IMR-90 (cell line): Measurements from ENCODE around the gene ELMO1. TPM values are rescaled to one million over a fixed set of nuclear protein-coding genes. Genes with fewer than 3 reads are reported as not detected.

ENCODE experiments used
- ATAC-seq: fragments of 200-7000 bp; cut with Tn5 transposase; 2 replicates; pipeline ENCODE4 v1.9.1; 2020; ENCODE audit warnings: low read depth, mild to moderate bottlenecking, moderate library complexity
- BruUV-seq: library from RNA; stranded (reverse); fragments of 400-500 nt; replicated peaks from 2 replicates; lab custom pipeline; 2021; lab: Mats Ljungman, UMichigan
- CTCF ChIA-PET: fragments of 300-600 bp; formaldehyde crosslinking; extraction: SDS; loops from one replicate; lab custom pipeline; 2021; ENCODE audit warnings: antibody characterized with exemption; lab: Yijun Ruan, JAX
- POLR2A ChIA-PET: fragments of 300-600 bp; sonication (Branson Sonifier 250); formaldehyde crosslinking; loops from one replicate; lab custom pipeline; 2022; ENCODE audit warnings: antibody characterized with exemption; ENCODE audit not compliant: unreplicated experiment; lab: Charles Lee
- DNase-seq: peaks from one replicate; pipeline ENCODE4 v3.0.0; 2013
- H2AFZ ChIP-seq: replicated peaks from 2 replicates; pipeline ENCODE3; 2013; ENCODE audit warnings: low read length, mild to moderate bottlenecking; ENCODE audit not compliant: poor library complexity
- H2AK5ac ChIP-seq: 2 replicates; pipeline ENCODE4 v1.6.1; 2013; ENCODE audit warnings: low read depth, low read length, inconsistent platforms
- H2AK9ac ChIP-seq: replicated peaks from 2 replicates; pipeline ENCODE3; 2013; ENCODE audit warnings: mild to moderate bottlenecking, low read depth, low read length, moderate library complexity; ENCODE audit not compliant: poor library complexity
- H2BK120ac ChIP-seq: 2 replicates; pipeline ENCODE4 v1.6.1; 2013; ENCODE audit warnings: low read depth, low read length, inconsistent platforms
- H2BK15ac ChIP-seq: 3 replicates; pipeline ENCODE4 v1.6.1; 2013; ENCODE audit warnings: low read depth, low read length, inconsistent platforms
- H2BK20ac ChIP-seq: 2 replicates; pipeline ENCODE4 v1.6.1; 2013; ENCODE audit warnings: low read depth, mild to moderate bottlenecking, inconsistent platforms, low read length, moderate library complexity
- H2BK5ac ChIP-seq: 2 replicates; pipeline ENCODE4 v1.6.1; 2013; ENCODE audit warnings: mild to moderate bottlenecking, low read depth, low read length, inconsistent platforms; ENCODE audit not compliant: poor library complexity, severe bottlenecking
- H3K14ac ChIP-seq: replicated peaks from 2 replicates; pipeline ENCODE4 v1.6.1; 2013; ENCODE audit warnings: low read depth, low read length, inconsistent platforms
- H3K18ac ChIP-seq: 2 replicates; pipeline ENCODE4 v1.6.1; 2013; ENCODE audit warnings: low read depth, low read length, control low read depth
- H3K23ac ChIP-seq: 2 replicates; pipeline ENCODE4 v1.6.1; 2013; ENCODE audit warnings: low read depth, low read length, inconsistent platforms
- H3K27ac ChIP-seq: 2 replicates; pipeline ENCODE4 v1.5.1; 2013; ENCODE audit warnings: mild to moderate bottlenecking, control low read depth, low read length; ENCODE audit not compliant: insufficient read depth
- H3K27me3 ChIP-seq: 2 replicates; pipeline ENCODE4 v1.6.1; 2013; ENCODE audit warnings: low read length; ENCODE audit not compliant: control insufficient read depth, insufficient read depth
- H3K36me3 ChIP-seq: 2 replicates; pipeline ENCODE4 v1.6.1; 2013; ENCODE audit warnings: low read length, mixed read lengths; ENCODE audit not compliant: control insufficient read depth, insufficient read depth
- H3K4ac ChIP-seq: 2 replicates; pipeline ENCODE4 v1.6.1; 2013; ENCODE audit warnings: low read depth, low read length, inconsistent platforms
- H3K4me1 ChIP-seq: 2 replicates; pipeline ENCODE4 v1.6.1; 2013; ENCODE audit warnings: low read length, mixed read lengths; ENCODE audit not compliant: control insufficient read depth, insufficient read depth
- H3K4me2 ChIP-seq: 2 replicates; pipeline ENCODE4 v1.6.1; 2013; ENCODE audit warnings: low read depth, mild to moderate bottlenecking, control low read depth, low read length, moderate library complexity
- H3K4me3 ChIP-seq: 2 replicates; pipeline ENCODE4 v1.5.1; 2013; ENCODE audit warnings: low read depth, mild to moderate bottlenecking, control low read depth, low read length, moderate library complexity; ENCODE audit not compliant: insufficient read depth
- H3K56ac ChIP-seq: 2 replicates; pipeline ENCODE4 v1.6.1; 2013; ENCODE audit warnings: low read length, inconsistent platforms; ENCODE audit not compliant: insufficient read depth; ENCODE audit errors: extremely low read depth
- H3K79me1 ChIP-seq, 2 experiments: 2 replicates each; pipeline ENCODE4 v1.6.1; 2013; ENCODE audit warnings: low read length in 2 of 2, inconsistent platforms in 1 of 2, low read depth in 1 of 2
- H3K9ac ChIP-seq: 2 replicates; pipeline ENCODE4 v1.6.1; 2013; ENCODE audit warnings: low read depth, low read length, control low read depth
- H3K9me1 ChIP-seq: 2 replicates; pipeline ENCODE4 v1.6.1; 2013; ENCODE audit warnings: low read length, inconsistent platforms; ENCODE audit not compliant: insufficient read depth
- H3K9me3 ChIP-seq: 2 replicates; pipeline ENCODE4 v1.6.1; 2013; ENCODE audit warnings: low read length; ENCODE audit not compliant: control insufficient read depth, insufficient read depth
- H4K20me1 ChIP-seq: 2 replicates; pipeline ENCODE4 v1.6.1; 2013; ENCODE audit warnings: low read length, inconsistent platforms; ENCODE audit not compliant: insufficient read depth
- H4K5ac ChIP-seq: 2 replicates; pipeline ENCODE4 v1.6.1; 2013; ENCODE audit warnings: mild to moderate bottlenecking, low read depth, low read length, control low read depth
- H4K8ac ChIP-seq, 2 experiments: 2 replicates each; pipeline ENCODE4 v1.6.1; 2013; ENCODE audit warnings: low read depth in 2 of 2, low read length in 2 of 2, control low read depth in 1 of 2, inconsistent platforms in 1 of 2
- H4K91ac ChIP-seq: 2 replicates; pipeline ENCODE4 v1.6.1; 2013; ENCODE audit warnings: low read depth, low read length, inconsistent platforms; ENCODE audit not compliant: insufficient read depth
- BHLHE40 ChIP-seq: fragments of 150-350 bp; IDR thresholded peaks from 2 replicates; pipeline ENCODE4 v1.6.1; 2016; ENCODE audit warnings: mild to moderate bottlenecking, low read depth, low read length
- CEBPB ChIP-seq: IDR thresholded peaks from 2 replicates; pipeline ENCODE4 v1.6.1; 2012; ENCODE audit warnings: low read depth, low read length, improper control_type of control experiment
- CHD1 ChIP-seq: IDR thresholded peaks from 2 replicates; pipeline ENCODE4 v1.6.1; 2012; ENCODE audit warnings: low read depth, low read length, improper control_type of control experiment
- MAFK ChIP-seq: IDR thresholded peaks from 2 replicates; pipeline ENCODE4 v1.6.1; 2012; ENCODE audit warnings: low read depth, low read length, improper control_type of control experiment
- NFE2L2 ChIP-seq: fragments of 150-350 bp; IDR thresholded peaks from 2 replicates; pipeline ENCODE4 v1.6.1; 2016; ENCODE audit warnings: low read depth, mild to moderate bottlenecking, low read length
- WGBS, 2 experiments: methylation state at CpG; one replicate each; pipeline versions ENCODE4 v1.1.5 to v1.1.7; 2013; ENCODE audit warnings: missing lambda C conversion rate in 2 of 2; ENCODE audit not compliant: insufficient read length in 1 of 2; ENCODE audit errors: extremely low coverage in 2 of 2; 5-methylcytosine and 5-hydroxymethylcytosine counted together
- dilution Hi-C: fragments of 300-500 bp; cut with HindIII; formaldehyde crosslinking; loops from one replicate; pipeline ENCODE4 v1.14.3; 2018; ENCODE audit warnings: low sequenced_read_pairs; ENCODE audit not compliant: unreplicated experiment
- in situ Hi-C: fragments of 300-500 bp; cut with MboI; formaldehyde crosslinking; loops from 3 replicates; pipeline ENCODE4 v1.14.3; 2019; ENCODE audit warnings: low sequenced_read_pairs, inconsistent platforms, mixed read lengths
- intact Hi-C: fragments of 100-400 bp; cut with micrococcal nuclease; formaldehyde crosslinking; loops from 2 replicates; pipeline ENCODE4 v1.10.0; 2022
- polyA plus RNA-seq, 3 experiments: library from polyadenylated mRNA; depleted of rRNA; stranded (reverse); fragments of >200 nt; gene quantifications; 2 replicates each; pipeline ENCODE4 v1.2.3, GENCODE V29; 2012; ENCODE audit warnings: low replicate concordance in 1 of 3
- total RNA-seq: library from RNA; depleted of rRNA; stranded (reverse); fragments of >200 nt; gene quantifications from 2 replicates; pipeline ENCODE4 v1.2.3, GENCODE V29; 2012

ELMO1 gene
- total and polyA plus RNA-seq, 2 of the 4 experiments (the other 2 are of a cell fraction), result 0.03 TPM; not detected in 1

DNA sequence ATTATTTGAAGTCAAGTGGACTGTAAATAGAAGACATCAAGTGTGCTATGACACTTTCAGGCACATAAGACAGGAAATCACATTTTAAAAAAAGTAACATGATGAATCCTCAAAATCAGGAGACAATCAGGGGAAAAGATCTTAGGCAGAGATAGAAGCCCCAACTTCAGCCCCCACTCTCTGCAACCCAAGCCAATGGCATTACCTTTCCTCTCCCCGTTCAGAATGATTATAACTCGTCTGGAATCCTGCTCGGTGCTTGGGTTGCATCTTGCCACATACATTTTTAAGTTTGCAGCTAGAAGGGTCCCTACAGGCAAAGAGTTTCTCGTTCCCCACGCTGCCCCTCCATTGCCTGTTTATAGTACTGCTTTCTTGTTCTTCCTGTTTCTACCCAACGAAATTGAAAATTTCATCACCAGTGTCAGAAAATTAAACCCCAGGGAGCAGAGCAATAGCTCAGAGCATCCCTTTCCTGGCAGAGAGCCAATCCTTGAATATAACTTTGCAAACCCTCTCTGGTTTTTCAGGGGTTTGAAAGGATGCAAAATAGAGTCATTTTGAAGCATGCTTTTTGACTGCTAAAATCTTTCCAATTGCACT, 463.9 kb downstream of the ELMO1 start:
- Histone ChIP-seq H3K27ac (no peak overlapping the region), H3K4me1 (no peaks in the 10 kb centered on the region), H4K5ac (no peak overlapping the region), H3K9ac (no peak overlapping the region), H3K79me1 (no peaks in the 10 kb centered on the region), H3K4ac (no peak overlapping the region), H2BK15ac (no peak overlapping the region), H3K4me2 (no peak overlapping the region), H2AK5ac (no peak overlapping the region), H2BK5ac (no peak overlapping the region), H2AFZ (no peak overlapping the region), H4K20me1 (no peaks in the 10 kb centered on the region), H3K56ac (no peak overlapping the region), H3K4me3 (no peak overlapping the region), H2AK9ac (no peak overlapping the region), H3K9me1 (no peaks in the 10 kb centered on the region), H3K36me3 (no peaks in the 10 kb centered on the region), H3K27me3 (peaks cover 15% of the 10 kb centered on the region), H3K18ac (no peak overlapping the region), H4K91ac (no peak overlapping the region), H2BK120ac (no peak overlapping the region), H3K23ac (no peak overlapping the region), H3K14ac (no peak overlapping the region), H3K9me3 (no peaks in the 10 kb centered on the region), H4K8ac (no peak overlapping the region), H2BK20ac (no peak overlapping the region)
- TF ChIP-seq CHD1 (no peak), MAFK (no peak), NFE2L2 (no peak), BHLHE40 (no peak), CEBPB (no peak)
- POLR2A ChIA-PET, result no interaction called here
- no TSS peak for BruUV-seq
- in situ Hi-C loops, result loop anchor here (5.0 kb wide), 1 partner anchor 197 kb away; no protein-coding TSS in a partner anchor
- ATAC-seq (no peak), DNase-seq (no peak)
- dilution Hi-C loops, result no loop called here
- no CpG with 5 or more reads among the region's 6 CpGs for WGBS, 2 experiments
- intact Hi-C loops, result no loop called here
- CTCF ChIA-PET, result interaction anchor here (1.0 to 7.7 kb wide), 6 partner anchors 17 to 498 kb away, joined by 3 to 54 read pairs (median 4); no protein-coding TSS in a partner anchor
